Activated CD8-positive, alpha-beta memory T cell treated with anti-CD3 and anti-CD28 coated beads, Interleukin-2, amount 50 U/mL, for 4 hours (primary cell): ENCODE measurements around the gene APMAP.

Source experiments
- DNase-seq: peaks from one replicate; pipeline ENCODE4 v3.0.0-alpha.2; 2020

The APMAP gene

GRCh38 chr20:24992487-24993205, at the start of gene APMAP:
TSS of gene APMAP (minus strand) at chr20:24992751. CDS start at chr20:24992688, 63 bp downstream.
- peak; percentile 98 for DNase-seq

DNA sequence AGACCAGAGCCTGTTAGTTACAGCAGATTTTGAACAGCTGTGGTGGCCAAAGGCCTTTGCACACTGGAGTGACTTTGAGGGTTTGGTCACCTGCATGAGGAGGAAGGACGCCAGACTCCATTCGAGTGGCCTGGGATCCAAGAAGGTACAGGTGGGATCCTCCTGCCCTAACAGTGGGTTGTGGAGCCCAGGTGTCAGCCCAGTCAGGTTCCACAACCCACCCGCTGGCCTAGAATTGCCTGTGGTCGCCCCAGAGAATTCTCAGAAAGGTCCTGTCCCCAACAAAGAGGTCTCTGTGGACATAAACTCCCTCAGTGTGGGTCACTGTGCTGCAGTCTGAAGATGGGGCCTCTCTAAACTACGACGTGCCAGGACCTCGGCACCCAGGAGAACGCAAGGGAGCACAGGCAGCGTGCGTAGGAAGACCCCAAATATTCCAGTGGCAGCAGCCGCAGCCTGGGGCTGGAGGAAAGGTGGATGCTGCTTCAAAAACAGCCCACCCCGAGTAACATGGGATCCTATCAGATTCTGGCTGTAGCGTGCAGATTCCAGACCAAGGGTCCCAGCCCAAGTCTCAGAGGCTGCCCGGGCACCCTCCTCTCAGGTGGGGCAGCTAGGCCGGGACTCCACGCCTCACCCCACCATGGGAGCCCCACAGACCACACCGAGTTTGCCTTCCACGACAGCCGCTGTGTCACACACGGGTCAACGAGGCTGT, 49.4 kb upstream of the APMAP start:
- no peak for DNase-seq

GRCh38 chr20:25040438-25040831, 47.9 kb upstream of the APMAP start:
- DNase-seq, result no peak

DNA sequence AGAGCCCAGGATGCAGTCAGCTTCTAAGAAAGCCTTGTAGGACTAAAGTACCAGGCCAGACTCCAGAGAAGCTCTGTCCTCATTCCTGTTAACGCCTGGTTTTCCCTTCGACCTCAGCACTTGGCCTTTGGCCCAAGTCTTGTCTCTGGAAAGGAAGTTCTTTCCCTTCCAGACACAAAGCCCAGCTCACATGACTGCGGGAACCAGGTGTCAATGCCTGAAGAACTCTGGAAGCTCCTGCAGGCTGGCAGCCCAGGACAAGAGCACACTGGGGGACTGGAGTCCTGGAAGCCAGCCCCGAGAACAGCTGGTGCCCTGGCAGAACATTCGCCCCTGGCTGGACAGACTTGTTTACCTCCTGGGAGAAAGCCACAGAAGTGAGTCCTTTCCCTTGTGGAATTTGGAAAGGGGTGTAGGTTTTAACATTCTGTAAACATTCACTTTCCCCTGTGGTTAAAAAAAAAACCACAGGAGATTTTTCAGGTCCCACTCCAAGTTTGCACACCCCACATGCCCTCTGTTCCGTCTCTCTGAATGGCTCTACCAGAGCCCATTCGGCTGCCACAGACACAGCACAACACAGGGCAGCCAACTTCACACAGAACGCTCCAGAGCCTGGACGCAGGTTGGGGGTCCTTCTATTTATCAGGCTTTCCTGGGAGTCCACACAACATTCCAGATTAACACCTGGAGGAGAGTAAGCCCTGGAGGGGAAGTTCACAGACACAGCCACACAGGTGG, 47.3 kb upstream of the APMAP start:
- no peak for DNase-seq

- DNase-seq, result no peak
These were observed 46.1 kb upstream of the APMAP start for GRCh38 chr20:25038591-25039015.

DNA sequence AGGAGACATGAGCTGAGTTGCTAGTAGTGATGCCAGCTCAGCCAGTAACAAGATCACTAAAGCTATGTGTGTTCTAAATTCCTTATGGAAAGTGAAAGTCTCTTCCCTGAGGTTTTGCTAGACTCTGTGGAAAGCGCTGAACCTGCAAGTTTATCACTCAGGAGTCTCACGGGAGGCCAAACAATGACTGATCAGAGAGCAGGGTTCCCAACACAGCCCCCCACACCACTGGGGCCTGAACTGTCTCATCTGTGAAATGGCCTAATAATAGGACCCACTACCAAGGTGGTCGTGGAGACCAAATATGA, 45.5 kb upstream of the APMAP start:
- DNase-seq, result no peak

DNA sequence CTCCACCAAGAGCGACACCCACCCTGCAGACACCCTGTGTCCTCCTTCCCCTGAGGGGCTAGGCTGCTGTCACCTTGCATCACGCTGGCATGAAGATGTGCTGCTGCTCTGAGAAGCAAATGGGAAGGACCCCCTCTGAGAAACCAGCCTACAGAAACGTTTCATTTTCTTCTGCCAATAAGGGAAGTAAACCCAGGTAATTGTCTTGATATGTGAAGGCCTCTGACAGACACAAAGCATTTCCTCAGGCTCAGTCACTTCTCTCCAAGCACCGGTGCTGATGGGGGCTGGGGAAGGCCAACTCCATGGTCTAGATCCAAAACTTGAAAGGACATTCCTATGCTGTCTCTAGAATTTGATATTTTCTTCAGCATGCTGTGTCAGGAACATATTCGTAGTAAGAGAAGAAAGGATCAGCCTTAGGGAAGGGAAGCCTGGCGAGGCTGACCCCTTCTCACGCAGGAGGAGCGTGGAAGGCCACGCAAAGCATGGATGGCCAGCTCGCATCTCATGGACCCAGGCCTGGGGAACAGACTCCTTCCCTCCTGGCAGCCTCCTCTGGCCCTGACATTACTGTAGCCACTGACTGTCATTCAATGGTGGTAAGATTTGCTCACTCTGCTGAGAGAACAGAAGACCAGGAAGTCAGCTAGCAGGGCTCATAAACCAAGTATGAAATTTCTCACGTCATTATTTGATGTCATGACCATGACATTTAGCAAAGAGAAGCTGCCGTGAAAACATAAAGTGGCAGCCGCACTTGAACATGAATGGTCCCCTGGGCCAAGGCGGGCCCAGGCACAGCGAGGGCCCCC, 44.9 kb upstream of the APMAP start:
- DNase-seq, result no peak

- no peak for DNase-seq
These were observed 43.9 kb upstream of the APMAP start for GRCh38 chr20:25036331-25036936.

- no peak for DNase-seq
These were observed 43.4 kb upstream of the APMAP start for GRCh38 chr20:25035921-25036320.

- DNase-seq, result no peak
These were observed 41.4 kb upstream of the APMAP start for GRCh38 chr20:25033924-25034300.

DNA sequence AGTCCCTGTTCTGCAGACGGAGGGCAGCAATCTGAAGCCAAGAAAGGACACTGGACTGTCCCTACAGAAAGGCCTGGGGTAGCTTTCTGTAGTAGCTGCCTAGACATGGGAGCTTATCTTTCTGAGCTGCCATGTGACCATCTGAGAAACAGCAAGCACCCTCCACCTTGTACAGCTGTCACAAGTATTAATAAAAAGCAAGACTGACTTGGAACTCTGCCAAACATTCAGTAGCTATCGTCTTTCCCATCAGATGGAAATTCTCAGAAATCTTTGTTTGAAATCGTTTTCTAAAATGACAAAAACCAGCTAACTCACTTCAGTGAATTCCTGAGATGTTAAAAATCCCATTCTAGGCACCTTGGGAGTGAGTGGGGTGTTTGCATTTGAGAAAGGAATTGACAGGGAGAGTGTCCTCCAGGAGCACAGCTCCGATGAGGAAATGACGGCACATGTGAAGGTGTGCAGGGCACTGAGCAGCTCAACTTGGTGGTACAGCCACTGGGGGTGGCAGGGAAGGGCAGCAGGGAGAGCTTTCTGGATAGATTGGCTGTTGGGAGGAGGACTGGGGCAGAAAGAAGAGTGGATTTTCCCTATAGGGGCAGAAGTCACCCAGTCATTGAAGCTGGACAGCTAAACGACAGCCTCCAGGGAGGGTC, 40.8 kb upstream of the APMAP start:
- DNase-seq, result no peak

DNA sequence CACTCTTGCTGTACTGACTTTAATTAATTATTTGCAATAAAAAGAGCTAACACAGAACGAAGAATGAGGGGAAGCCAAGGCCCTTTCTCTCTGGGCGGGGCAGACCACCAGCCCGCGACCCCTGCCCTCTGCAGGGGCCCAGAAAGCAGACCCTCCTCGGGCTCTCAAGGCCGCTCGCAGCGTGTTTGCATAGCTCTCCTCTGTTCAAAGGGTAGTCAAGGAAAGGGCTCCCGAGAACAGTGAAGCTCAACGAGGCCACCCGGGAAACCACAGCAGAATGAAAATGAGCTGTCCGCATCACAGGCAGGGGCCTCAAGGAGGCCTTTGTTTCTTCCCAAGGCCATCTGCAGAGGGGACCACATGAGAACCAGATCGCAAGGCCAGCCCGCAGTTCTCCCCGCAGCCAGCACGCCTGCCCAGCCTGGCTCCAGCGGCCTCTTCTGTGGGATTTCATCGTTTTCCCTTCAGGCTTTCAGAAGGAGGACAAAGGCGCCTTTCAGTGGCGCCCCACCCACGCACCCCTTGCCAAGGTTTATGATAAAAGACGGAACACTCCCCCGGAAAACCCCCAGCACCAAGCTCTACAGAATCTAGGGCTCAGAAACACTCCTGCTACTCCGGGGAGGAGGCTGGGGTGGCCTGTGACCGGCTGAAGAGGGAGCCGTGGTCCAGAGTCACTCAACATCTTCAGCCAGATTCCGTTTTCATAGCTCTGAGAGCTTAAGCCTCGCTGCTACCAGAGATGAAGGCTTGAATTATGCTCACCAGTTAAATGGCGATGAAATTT, 40.1 kb upstream of the APMAP start:
- DNase-seq, result no peak

DNA sequence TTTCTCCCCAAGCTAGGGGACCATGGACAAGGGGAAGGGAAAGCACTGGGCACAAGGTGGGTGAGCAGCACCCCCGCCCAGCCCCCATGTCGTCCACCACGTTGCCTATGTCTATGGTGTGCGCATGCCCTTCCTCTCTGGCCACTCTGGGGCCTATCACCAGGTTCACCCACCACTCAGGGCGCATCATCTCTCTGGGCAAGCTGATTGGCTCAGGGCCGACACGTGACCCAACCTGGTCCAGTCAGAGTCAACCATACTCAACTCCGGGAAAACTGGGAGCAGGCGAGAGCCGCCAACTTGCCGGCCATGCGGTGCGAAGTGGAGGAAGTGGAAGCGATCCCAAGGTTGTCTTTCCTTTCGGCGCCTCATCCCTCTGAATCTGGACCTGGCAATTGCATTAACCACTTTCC, 39.5 kb upstream of the APMAP start:
- DNase-seq, result no peak

GRCh38 chr20:25031241-25031640, 38.7 kb upstream of the APMAP start:
- DNase-seq, result no peak

DNA sequence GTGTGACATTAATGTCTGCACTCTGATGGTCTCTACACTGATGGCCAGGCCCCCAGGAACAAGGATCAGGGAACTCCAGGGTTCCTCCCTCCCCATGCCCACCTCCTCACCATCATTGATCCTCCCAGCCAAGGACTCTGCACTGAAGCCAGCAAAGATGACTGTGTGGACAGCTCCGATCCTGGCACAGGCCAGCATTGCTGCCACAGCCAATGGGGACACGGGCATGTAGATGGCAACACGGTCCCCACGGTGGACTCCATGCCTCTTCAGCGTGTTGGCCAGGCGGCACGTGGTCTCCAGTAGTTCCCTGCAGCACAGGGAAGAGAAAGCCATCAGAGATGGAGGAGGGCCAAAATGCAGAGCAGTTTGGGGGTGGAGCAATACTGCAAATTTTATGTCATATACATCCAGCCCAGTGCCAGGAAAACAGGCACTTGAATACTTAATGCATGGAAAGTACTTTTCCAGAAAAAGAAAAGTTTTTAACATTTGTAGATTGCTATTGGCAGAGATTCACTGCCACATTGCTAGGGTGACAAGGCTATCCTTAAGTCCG, 38.2 kb upstream of the APMAP start:
- no peak for DNase-seq

GRCh38 chr20:25030007-25030648, 37.6 kb upstream of the APMAP start:
- DNase-seq, result no peak

- no peak for DNase-seq
These were observed 33.5 kb upstream of the APMAP start for GRCh38 chr20:25025986-25026605.

- DNase-seq, result no peak
These were observed 32.7 kb upstream of the APMAP start for GRCh38 chr20:25025091-25025861.

DNA sequence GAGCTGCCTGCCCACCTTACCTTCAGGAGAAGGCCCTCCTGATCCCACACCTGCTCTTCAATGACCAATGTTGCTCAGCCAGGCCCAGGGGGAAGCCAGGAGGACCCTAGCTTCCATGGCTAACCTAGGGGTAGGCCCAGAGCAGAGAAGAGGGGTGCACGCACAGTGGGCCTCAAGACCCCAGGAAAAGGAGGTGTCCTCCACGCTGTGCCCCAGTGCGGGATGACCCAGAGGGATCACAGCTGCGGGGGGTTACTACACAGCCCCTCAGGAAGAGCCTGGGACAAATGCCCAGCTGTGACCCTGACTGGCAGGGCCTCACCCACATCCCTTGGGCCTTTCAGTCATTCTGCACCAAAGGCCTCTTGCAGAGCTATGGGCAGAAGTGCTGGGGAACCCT, 31.6 kb upstream of the APMAP start:
- DNase-seq, result no peak
